Activated CD8-positive, alpha-beta memory T cell treated with anti-CD3 and anti-CD28 coated beads, Interleukin-2, amount 10 ng/mL, durations not matched to agents 7 days and 5 days (primary cell): ENCODE results near the gene RGS9. TPM values are rescaled to one million over a fixed set of nuclear protein-coding genes. Genes with fewer than 3 reads are reported as not detected.
A peak's percentile ranks its signal among the peaks of the same experiment; 100 is the strongest.
"Not testable (repeated sequence)": the region's sequence is repeated elsewhere in the genome, so short reads cannot be mapped to it uniquely, and the experiment has no call there.

Experiments
- ATAC-seq: fragments of 150-1000 bp; cut with Tn5 transposase; one replicate; pipeline ENCODE4 v1.10.0; 2021; ENCODE audit warnings: moderate library complexity
- CTCF ChIA-PET: fragments of 350-600 bp; sonication (Branson Sonifier 250); formaldehyde crosslinking; loops from one replicate; lab custom pipeline; 2021; ENCODE audit warnings: antibody characterized with exemption; lab: Charles Lee
- DNase-seq: peaks from one replicate; pipeline ENCODE4 v3.0.0-alpha.2; 2020
- H3K27ac Mint-ChIP-seq: one replicate; pipeline ENCODE4 v1.8.0; 2021; ENCODE audit warnings: mild to moderate bottlenecking, mixed read lengths
- H3K27me3 Mint-ChIP-seq: one replicate; pipeline ENCODE4 v1.8.0; 2021; ENCODE audit warnings: mixed read lengths
- H3K36me3 Mint-ChIP-seq: one replicate; pipeline ENCODE4 v1.8.0; 2021; ENCODE audit warnings: mild to moderate bottlenecking, mixed read lengths
- H3K4me1 Mint-ChIP-seq: one replicate; pipeline ENCODE4 v1.8.0; 2021; ENCODE audit warnings: mixed read lengths
- H3K4me3 Mint-ChIP-seq: one replicate; pipeline ENCODE4 v1.8.0; 2021; ENCODE audit warnings: mild to moderate bottlenecking, moderate library complexity, mixed read lengths
- H3K9me3 Mint-ChIP-seq: one replicate; pipeline ENCODE4 v1.8.0; 2022; ENCODE audit warnings: low read depth, mixed read lengths
- total RNA-seq, 2 experiments: library from RNA; stranded (reverse); gene quantifications; one replicate each; pipeline ENCODE4 v1.2.3, GENCODE V29; 2021

The RGS9 gene
- total RNA-seq: 10 to 100 TPM in 1 of 2 experiments, 1 to 10 TPM in 1; 4.7 to 16.0 TPM

GRCh38 chr17:65137021-65137939 is at the start of gene RGS9:
Gene RGS9, plus strand, starts transcription at chr17:65137370. Its CDS starts 171 bp downstream, at chr17:65137541.
- peak within 1 kb of the TSS; percentile 76 for H3K27ac Mint-ChIP-seq
- peak; percentile 88 for DNase-seq
- peaks cover 39% of the 10 kb centered on the region for H3K4me1 Mint-ChIP-seq
- peak within 1 kb of the TSS; percentile 77 for H3K4me3 Mint-ChIP-seq
- peak; percentile 99 for ATAC-seq
- CTCF ChIA-PET: interaction anchor here (0.6 to 5.6 kb wide), 38 partner anchors 9 to 176 kb away, joined by 3 to 35 read pairs (median 5); partner anchors contain the start of gene GNA13
- no peaks in the 10 kb centered on the region for H3K9me3 Mint-ChIP-seq
- peaks cover 16% of the 10 kb centered on the region for H3K27me3 Mint-ChIP-seq
- H3K36me3 Mint-ChIP-seq: peaks cover 3% of the 10 kb centered on the region

DNA sequence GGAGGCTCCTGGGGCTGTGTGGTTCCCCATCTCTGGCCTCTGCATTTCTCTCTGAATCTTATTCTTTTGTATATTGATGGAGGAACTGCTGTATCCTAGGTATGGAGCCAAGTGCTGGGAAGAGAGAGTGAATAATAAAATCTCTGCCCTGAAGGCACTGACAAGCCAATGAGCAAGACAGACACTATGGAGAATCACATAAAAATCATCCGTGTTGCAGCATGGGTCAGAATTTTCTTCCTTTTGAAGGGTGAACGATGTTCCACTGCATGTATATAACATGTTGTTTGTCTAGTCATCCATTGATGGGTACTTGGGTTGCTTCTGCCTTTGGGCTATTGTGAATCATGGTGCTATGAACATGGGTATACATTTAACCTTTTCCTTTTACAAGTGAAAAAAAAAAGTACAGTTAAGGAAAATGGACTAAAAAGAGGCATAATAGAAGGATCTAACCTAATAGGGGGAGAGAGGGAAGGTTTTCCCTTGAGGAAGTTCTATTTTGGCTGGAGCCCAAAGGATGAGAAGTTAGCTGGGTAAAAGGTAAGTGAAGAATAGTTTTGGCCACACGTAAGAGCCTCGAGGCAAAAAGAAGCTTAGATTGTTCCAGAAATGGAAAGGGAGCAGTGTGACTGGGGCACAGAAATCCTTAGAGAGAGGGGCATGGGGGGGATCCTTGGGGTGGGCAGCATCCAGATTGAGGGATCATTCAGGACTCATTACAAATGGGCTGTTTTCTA is 48.4 kb upstream of the RGS9 start:
- Mint-ChIP-seq H3K4me1 (no peaks in the 10 kb centered on the region), H3K27ac (no peak overlapping the region), H3K27me3 (peaks cover 15% of the 10 kb centered on the region), H3K4me3 (no peak overlapping the region), H3K36me3 (peaks cover 2% of the 10 kb centered on the region), H3K9me3 (no peaks in the 10 kb centered on the region)
- no peak for ATAC-seq
- CTCF ChIA-PET: interaction anchor here (0.8 kb wide), 1 partner anchor 45 kb away, joined by 3 read pairs; no protein-coding TSS in a partner anchor
- no peak for DNase-seq

- H3K9me3 Mint-ChIP-seq: no peaks in the 10 kb centered on the region
- CTCF ChIA-PET: no interaction called here
- H3K4me1 Mint-ChIP-seq: peaks cover 5% of the 10 kb centered on the region
- peaks cover 15% of the 10 kb centered on the region for H3K27me3 Mint-ChIP-seq
- no peak for DNase-seq
- no peak overlapping the region for H3K27ac Mint-ChIP-seq
- no peak overlapping the region for H3K4me3 Mint-ChIP-seq
- ATAC-seq: no peak
- peaks cover 2% of the 10 kb centered on the region for H3K36me3 Mint-ChIP-seq
Observed at GRCh38 chr17:65092262-65092661, 44.9 kb upstream of the RGS9 start.

DNA sequence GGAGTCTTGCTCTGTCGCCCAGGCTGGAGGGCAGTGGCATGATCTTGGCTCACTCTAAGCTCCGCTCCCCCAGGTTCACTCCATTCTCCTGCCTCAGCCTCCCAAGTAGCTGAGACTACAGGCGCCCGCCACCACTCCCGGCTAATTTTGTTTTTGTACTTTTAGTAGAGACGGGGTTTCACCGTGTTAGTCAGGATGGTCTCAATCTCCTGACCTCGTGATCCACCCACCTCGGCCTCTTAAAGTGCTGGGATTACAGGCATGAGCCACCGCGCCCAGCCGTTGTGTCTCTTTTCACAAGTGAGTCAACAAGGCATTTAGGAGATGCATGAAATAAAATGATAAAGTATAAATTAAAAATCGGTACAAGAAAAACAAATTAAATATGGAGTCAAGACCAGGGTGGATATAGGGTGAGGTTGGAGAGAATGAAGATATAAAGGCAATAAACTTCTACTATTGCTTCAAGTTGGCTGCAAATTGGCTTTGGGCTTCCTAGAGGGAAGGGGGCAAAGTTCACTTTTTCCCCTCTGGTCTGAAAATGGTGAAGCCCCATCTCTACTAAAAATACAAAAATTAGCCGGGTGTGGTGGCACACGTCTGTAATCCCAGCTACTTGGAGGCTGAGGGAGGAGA is 44.3 kb upstream of the RGS9 start:
- H3K36me3 Mint-ChIP-seq, H3K27ac Mint-ChIP-seq, CTCF ChIA-PET, H3K9me3 Mint-ChIP-seq, ATAC-seq, DNase-seq, H3K4me1 Mint-ChIP-seq, H3K4me3 Mint-ChIP-seq: not testable (repeated sequence)
- H3K27me3 Mint-ChIP-seq: peaks cover 15% of the 10 kb centered on the region

DNA sequence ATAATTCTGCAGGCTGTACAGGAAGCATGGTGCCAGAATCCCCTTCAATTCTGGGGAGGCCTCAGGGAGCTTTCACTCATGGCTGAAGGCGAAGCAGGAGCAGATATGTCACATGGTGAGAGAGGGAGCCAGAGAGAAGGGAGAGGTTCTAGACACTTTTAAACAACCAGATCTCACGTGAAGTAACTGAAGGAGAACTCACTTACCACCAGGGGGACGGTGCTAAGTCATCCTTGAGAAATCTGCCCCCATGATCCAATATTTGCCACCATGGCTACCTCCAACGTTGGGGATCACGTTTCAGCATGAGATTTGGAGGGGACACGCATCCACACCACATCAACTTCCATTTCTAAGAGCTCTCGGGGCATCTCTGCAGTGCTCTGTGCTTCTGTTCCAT is 43.2 kb upstream of the RGS9 start:
- Mint-ChIP-seq H3K27me3 (peaks cover 10% of the 10 kb centered on the region), H3K9me3 (no peaks in the 10 kb centered on the region)

DNA sequence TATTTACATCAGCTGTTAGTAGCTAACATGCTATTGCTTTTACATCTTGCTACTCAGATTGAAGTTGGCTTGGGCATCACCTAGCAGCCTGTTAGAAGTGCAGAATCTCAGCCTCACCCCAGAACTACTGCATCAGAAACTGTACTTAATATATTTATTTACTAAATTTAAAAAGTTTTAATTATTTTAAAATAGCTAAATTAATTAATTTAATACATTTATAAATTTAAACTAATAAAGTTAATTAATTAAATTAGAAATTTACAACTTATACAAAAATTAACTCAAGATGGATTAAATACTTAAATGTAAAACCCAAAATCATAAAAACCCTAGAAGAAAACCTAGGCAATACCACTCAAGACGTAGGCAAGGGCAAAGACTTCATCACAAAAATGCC is 41.7 kb upstream of the RGS9 start:
- CTCF ChIA-PET: interaction anchor here (1.0 to 1.4 kb wide), 3 partner anchors 8 to 21 kb away, joined by 3 to 5 read pairs (median 3); no protein-coding TSS in a partner anchor
- no peaks in the 10 kb centered on the region for H3K9me3 Mint-ChIP-seq
- no peak overlapping the region for H3K27ac Mint-ChIP-seq
- peaks cover 3% of the 10 kb centered on the region for H3K27me3 Mint-ChIP-seq
- H3K4me3 Mint-ChIP-seq: no peak overlapping the region
- ATAC-seq (no peak), DNase-seq (no peak)
- H3K4me1 Mint-ChIP-seq: peaks cover 16% of the 10 kb centered on the region
- no peaks in the 10 kb centered on the region for H3K36me3 Mint-ChIP-seq

More for the DNA sequence above, 43.2 kb upstream of the RGS9 start:
- peaks cover 2% of the 10 kb centered on the region for H3K36me3 Mint-ChIP-seq
- CTCF ChIA-PET: interaction anchor here (1.2 to 1.7 kb wide), 3 partner anchors 29 to 132 kb away, joined by 3 to 5 read pairs (median 3); partner anchors contain the start of gene RGS9
- DNase-seq: no peak
- H3K27ac Mint-ChIP-seq: no peak overlapping the region
- no peak overlapping the region for H3K4me3 Mint-ChIP-seq
- ATAC-seq: no peak
- peaks cover 5% of the 10 kb centered on the region for H3K4me1 Mint-ChIP-seq

DNA sequence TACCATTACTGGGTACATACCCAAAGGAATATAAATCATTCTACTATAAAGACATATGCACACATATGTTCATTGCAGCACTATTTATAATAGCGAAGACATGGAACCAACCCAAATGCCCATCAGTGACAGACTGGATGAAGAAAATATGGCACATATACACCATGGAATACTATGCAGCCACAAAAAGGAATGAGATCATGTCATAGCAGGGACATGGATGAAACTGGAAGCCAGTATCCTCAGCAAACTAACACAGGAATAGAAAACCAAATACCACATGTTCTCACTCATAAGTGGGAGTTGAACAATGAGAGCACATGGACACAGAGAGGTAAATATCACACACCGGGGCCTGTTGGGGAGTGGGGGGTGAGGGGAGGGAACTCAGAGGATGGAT is 40.8 kb upstream of the RGS9 start:
- not testable (repeated sequence) for H3K27ac Mint-ChIP-seq, H3K27me3 Mint-ChIP-seq, H3K4me3 Mint-ChIP-seq, H3K9me3 Mint-ChIP-seq, H3K36me3 Mint-ChIP-seq, ATAC-seq, DNase-seq
- CTCF ChIA-PET: interaction anchor here (1.1 to 1.4 kb wide), 3 partner anchors 14 to 101 kb away, joined by 3 to 5 read pairs (median 3); no protein-coding TSS in a partner anchor
- H3K4me1 Mint-ChIP-seq: peaks cover 22% of the 10 kb centered on the region

GRCh38 chr17:65097110-65097509 is 40.1 kb upstream of the RGS9 start:
- no peaks in the 10 kb centered on the region for H3K27me3 Mint-ChIP-seq
- H3K4me3 Mint-ChIP-seq: no peak overlapping the region

GRCh38 chr17:65099475-65099874 is 37.7 kb upstream of the RGS9 start:
- Mint-ChIP-seq H3K4me1 (peaks cover 22% of the 10 kb centered on the region), H3K4me3 (no peak overlapping the region), H3K36me3 (no peaks in the 10 kb centered on the region), H3K27me3 (peaks cover 5% of the 10 kb centered on the region), H3K9me3 (no peaks in the 10 kb centered on the region), H3K27ac (no peak overlapping the region)
- CTCF ChIA-PET: interaction anchor here (0.8 to 4.0 kb wide), 26 partner anchors 10 to 180 kb away, joined by 3 to 35 read pairs (median 6); partner anchors contain the start of genes GNA13, LRRC37A3 and RGS9
- no peak for ATAC-seq
- no peak for DNase-seq

More at GRCh38 chr17:65097110-65097509, 40.1 kb upstream of the RGS9 start:
- Mint-ChIP-seq H3K4me1 (peaks cover 22% of the 10 kb centered on the region), H3K36me3 (no peaks in the 10 kb centered on the region), H3K9me3 (no peaks in the 10 kb centered on the region), H3K27ac (no peak overlapping the region)
- CTCF ChIA-PET: interaction anchor here (0.8 to 1.3 kb wide), 3 partner anchors 17 to 101 kb away, joined by 3 to 5 read pairs (median 4); no protein-coding TSS in a partner anchor
- ATAC-seq: no peak
- no peak for DNase-seq

DNA sequence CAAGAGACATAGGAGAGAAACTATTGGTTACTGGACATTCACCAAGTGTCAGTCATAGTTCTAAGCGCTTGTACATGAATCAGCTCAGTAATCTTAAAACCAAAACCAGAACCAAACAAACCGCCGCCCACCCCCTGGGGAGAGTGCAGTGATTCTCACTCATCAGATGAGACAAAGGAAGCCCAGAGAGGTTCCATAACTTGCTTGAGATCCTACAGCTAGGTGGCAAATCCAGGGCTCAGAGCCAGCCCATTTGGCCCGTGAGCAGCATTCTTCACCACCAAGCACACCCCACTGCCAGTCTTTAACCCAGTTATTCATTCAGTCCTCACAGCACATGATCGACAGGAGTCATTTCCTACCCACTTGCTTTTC is 37.2 kb upstream of the RGS9 start:
- H3K27me3 Mint-ChIP-seq: peaks cover 5% of the 10 kb centered on the region
- CTCF ChIA-PET: interaction anchor here (0.7 to 4.0 kb wide), 31 partner anchors 9 to 457 kb away, joined by 3 to 35 read pairs (median 6); partner anchors contain the start of genes GNA13, LRRC37A3 and RGS9
- peak; percentile 60 for ATAC-seq
- DNase-seq: peak; percentile 90
- no peaks in the 10 kb centered on the region for H3K36me3 Mint-ChIP-seq
- peaks cover 22% of the 10 kb centered on the region for H3K4me1 Mint-ChIP-seq
- peak overlapping the region; percentile 77 for H3K4me3 Mint-ChIP-seq
- no peaks in the 10 kb centered on the region for H3K9me3 Mint-ChIP-seq
- peak overlapping the region; percentile 90 for H3K27ac Mint-ChIP-seq

GRCh38 chr17:65100316-65101140 is 36.6 kb upstream of the RGS9 start:
- Mint-ChIP-seq H3K27ac (peak overlapping the region; percentile 90), H3K36me3 (no peaks in the 10 kb centered on the region), H3K4me3 (peak overlapping the region; percentile 77), H3K9me3 (no peaks in the 10 kb centered on the region), H3K4me1 (peaks cover 22% of the 10 kb centered on the region), H3K27me3 (peaks cover 5% of the 10 kb centered on the region)
- ATAC-seq: peak; percentile 92
- CTCF ChIA-PET: interaction anchor here (0.6 to 4.0 kb wide), 44 partner anchors 9 to 456 kb away, joined by 3 to 35 read pairs (median 5); partner anchors contain the start of genes GNA13, LRRC37A3 and RGS9
- DNase-seq: peak; percentile 85

DNA sequence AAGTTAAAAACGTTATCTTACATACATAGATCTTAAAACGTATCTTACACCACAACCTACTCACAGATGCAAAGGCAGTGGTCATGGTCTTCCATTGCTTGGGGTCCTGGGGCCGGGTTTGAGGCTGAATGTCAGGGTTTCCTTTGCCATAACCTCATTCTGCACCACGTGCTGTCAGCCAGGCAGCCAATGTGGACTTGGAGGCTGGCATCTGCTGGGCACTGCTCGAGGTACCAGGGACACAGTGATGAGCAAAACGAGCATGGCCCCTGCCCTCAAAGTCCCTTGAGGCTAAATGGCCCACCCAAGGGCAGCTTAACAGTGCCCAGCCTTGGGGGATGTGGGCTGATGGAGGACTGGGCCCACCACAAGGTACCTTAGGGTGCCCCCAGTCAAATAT is 35.8 kb upstream of the RGS9 start:
- CTCF ChIA-PET: interaction anchor here (0.7 to 4.0 kb wide), 20 partner anchors 9 to 147 kb away, joined by 3 to 35 read pairs (median 6); partner anchors contain the start of genes GNA13 and RGS9
- ATAC-seq: no peak
- H3K27me3 Mint-ChIP-seq: peaks cover 5% of the 10 kb centered on the region

More for the DNA sequence above, 35.8 kb upstream of the RGS9 start:
- Mint-ChIP-seq H3K9me3 (no peaks in the 10 kb centered on the region), H3K27ac (peak overlapping the region; percentile 54), H3K4me3 (no peak overlapping the region), H3K4me1 (peaks cover 18% of the 10 kb centered on the region), H3K36me3 (no peaks in the 10 kb centered on the region)
- DNase-seq: no peak
